HFF-Myc (cell line): Measurements from ENCODE around the gene FBXL4.

Experiments used
- DNase-seq: peaks from one replicate; pipeline ENCODE4 v3.0.0-alpha.2; 2011; ENCODE audit warnings: low read depth; ENCODE audit errors: extremely low read depth
- H3K4me3 ChIP-seq: replicated peaks from 2 replicates; pipeline ENCODE4 v1.5.1; 2011; ENCODE audit warnings: low read depth, mild to moderate bottlenecking, control low read depth, low read length
- CTCF ChIP-seq: IDR thresholded peaks from 2 replicates; pipeline ENCODE4 v1.5.1; 2012; ENCODE audit warnings: mild to moderate bottlenecking, low read depth, low read length, control low read depth; ENCODE audit errors: missing control alignments

Gene FBXL4

GRCh38 chr6:98981473-98981872 is 33.7 kb upstream of the FBXL4 start:
- no peak for TF ChIP-seq CTCF
- no peak overlapping the region for H3K4me3 ChIP-seq
- DNase-seq, result no peak

GRCh38 chr6:98980819-98981218 is 33.1 kb upstream of the FBXL4 start:
- no peak overlapping the region for H3K4me3 ChIP-seq
- DNase-seq, result no peak
- no peak for TF ChIP-seq CTCF

GRCh38 chr6:98977671-98978292 is 30.0 kb upstream of the FBXL4 start:
- DNase-seq, result no peak
- no peak overlapping the region for H3K4me3 ChIP-seq
- TF ChIP-seq CTCF, result no peak

- no peak for DNase-seq
- TF ChIP-seq CTCF, result no peak
- no peak overlapping the region for H3K4me3 ChIP-seq
Measured at GRCh38 chr6:98976674-98977385, 29.1 kb upstream of the FBXL4 start.

GRCh38 chr6:98975421-98975820 is 27.7 kb upstream of the FBXL4 start:
- DNase-seq, result no peak

GRCh38 chr6:98974309-98974708 is 26.6 kb upstream of the FBXL4 start:
- DNase-seq, result no peak
- TF ChIP-seq CTCF, result no peak
- H3K4me3 ChIP-seq, result no peak overlapping the region

More at GRCh38 chr6:98975421-98975820, 27.7 kb upstream of the FBXL4 start:
- H3K4me3 ChIP-seq, result no peak overlapping the region
- no peak for TF ChIP-seq CTCF

GRCh38 chr6:98973571-98973970 is 25.8 kb upstream of the FBXL4 start:
- TF ChIP-seq CTCF, result no peak
- DNase-seq, result no peak

More at GRCh38 chr6:98973571-98973970, 25.8 kb upstream of the FBXL4 start:
- no peak overlapping the region for H3K4me3 ChIP-seq
